ENCODE results near the gene C20orf173. TPM values are rescaled to one million over a fixed set of nuclear protein-coding genes. Genes with fewer than 3 reads are reported as not detected.
A peak's percentile ranks its signal among the peaks of the same experiment; 100 is the strongest.
"Not testable (repeated sequence)": the region's sequence is repeated elsewhere in the genome, so short reads cannot be mapped to it uniquely, and the experiment has no call there.

Gene C20orf173
- not detected for total RNA-seq

GRCh38 chr20:35529552-35529951 lies at the start of gene C20orf173:
TSS of gene C20orf173 (minus strand) at chr20:35529652. CDS start at chr20:35529373, 279 bp downstream.
- no peak for DNase-seq (ENCODE audit: low read depth in 2 of 3, low spot score in 2 of 3)

GRCh38 chr20:35579196-35579595 lies 49.7 kb upstream of the C20orf173 start:
- DNase-seq (ENCODE audit: low read depth in 2 of 3, low spot score in 2 of 3), result no peak

GRCh38 chr20:35578469-35578868 lies 49.0 kb upstream of the C20orf173 start:
- DNase-seq (ENCODE audit: low read depth in 2 of 3, low spot score in 2 of 3), result no peak

- no peak for DNase-seq (ENCODE audit: low read depth in 2 of 3, low spot score in 2 of 3)
These were observed 47.4 kb upstream of the C20orf173 start for GRCh38 chr20:35576816-35577215.

- DNase-seq (ENCODE audit: low read depth in 2 of 3, low spot score in 2 of 3), result no peak
These were observed 46.5 kb upstream of the C20orf173 start for GRCh38 chr20:35575958-35576357.

- no peak for DNase-seq (ENCODE audit: low read depth in 2 of 3, low spot score in 2 of 3)
These were observed 43.4 kb upstream of the C20orf173 start for GRCh38 chr20:35572838-35573237.

- no peak for DNase-seq (ENCODE audit: low read depth in 2 of 3, low spot score in 2 of 3)
These were observed 42.1 kb upstream of the C20orf173 start for GRCh38 chr20:35571555-35571954.

- peak in 2 of 3 donors; percentile 19 to 32 for DNase-seq (ENCODE audit: low read depth in 2 of 3, low spot score in 2 of 3)
These were observed 39.2 kb upstream of the C20orf173 start for GRCh38 chr20:35568645-35569044.

GRCh38 chr20:35564905-35565304 lies 35.5 kb upstream of the C20orf173 start:
- no peak for DNase-seq (ENCODE audit: low read depth in 2 of 3, low spot score in 2 of 3)

- DNase-seq (ENCODE audit: low read depth in 2 of 3, low spot score in 2 of 3), result no peak
These were observed 34.4 kb upstream of the C20orf173 start for GRCh38 chr20:35563834-35564233.

GRCh38 chr20:35562541-35563110 lies 33.2 kb upstream of the C20orf173 start:
- no peak for DNase-seq (ENCODE audit: low read depth in 2 of 3, low spot score in 2 of 3)

GRCh38 chr20:35561671-35562070 lies 32.2 kb upstream of the C20orf173 start:
- no peak for DNase-seq (ENCODE audit: low read depth in 2 of 3, low spot score in 2 of 3)

- DNase-seq (ENCODE audit: low read depth in 2 of 3, low spot score in 2 of 3), result peak in 2 of 3 donors; percentile 41 to 65
These were observed 31.8 kb upstream of the C20orf173 start for GRCh38 chr20:35561268-35561667.

- no peak for DNase-seq (ENCODE audit: low read depth in 2 of 3, low spot score in 2 of 3)
These were observed 31.1 kb upstream of the C20orf173 start for GRCh38 chr20:35560541-35560940.

GRCh38 chr20:35560105-35560511 lies 30.7 kb upstream of the C20orf173 start:
- DNase-seq (ENCODE audit: low read depth in 2 of 3, low spot score in 2 of 3), result no peak

GRCh38 chr20:35559042-35559693 lies 29.7 kb upstream of the C20orf173 start:
- no peak for DNase-seq (ENCODE audit: low read depth in 2 of 3, low spot score in 2 of 3)

GRCh38 chr20:35558451-35558850 lies 29.0 kb upstream of the C20orf173 start:
- DNase-seq (ENCODE audit: low read depth in 2 of 3, low spot score in 2 of 3), result no peak

GRCh38 chr20:35556871-35557270 lies 27.4 kb upstream of the C20orf173 start:
- no peak for DNase-seq (ENCODE audit: low read depth in 2 of 3, low spot score in 2 of 3)

- DNase-seq (ENCODE audit: low read depth in 2 of 3, low spot score in 2 of 3), result no peak
These were observed 26.6 kb upstream of the C20orf173 start for GRCh38 chr20:35555951-35556645.

GRCh38 chr20:35555461-35555860 lies 26.0 kb upstream of the C20orf173 start:
- not testable (repeated sequence) for DNase-seq (ENCODE audit: low read depth in 2 of 3, low spot score in 2 of 3)

GRCh38 chr20:35552914-35553313 lies 23.5 kb upstream of the C20orf173 start:
- no peak for DNase-seq (ENCODE audit: low read depth in 2 of 3, low spot score in 2 of 3)

GRCh38 chr20:35551503-35551902 lies 22.1 kb upstream of the C20orf173 start:
- DNase-seq (ENCODE audit: low read depth in 2 of 3, low spot score in 2 of 3), result no peak
